ENCODE data around the gene RNU6-1. TPM values are rescaled to one million over a fixed set of nuclear protein-coding genes. Genes with fewer than 3 reads are reported as not detected.

RNU6-1 gene
- polyA plus RNA-seq, 2 donors = not detected

DNA sequence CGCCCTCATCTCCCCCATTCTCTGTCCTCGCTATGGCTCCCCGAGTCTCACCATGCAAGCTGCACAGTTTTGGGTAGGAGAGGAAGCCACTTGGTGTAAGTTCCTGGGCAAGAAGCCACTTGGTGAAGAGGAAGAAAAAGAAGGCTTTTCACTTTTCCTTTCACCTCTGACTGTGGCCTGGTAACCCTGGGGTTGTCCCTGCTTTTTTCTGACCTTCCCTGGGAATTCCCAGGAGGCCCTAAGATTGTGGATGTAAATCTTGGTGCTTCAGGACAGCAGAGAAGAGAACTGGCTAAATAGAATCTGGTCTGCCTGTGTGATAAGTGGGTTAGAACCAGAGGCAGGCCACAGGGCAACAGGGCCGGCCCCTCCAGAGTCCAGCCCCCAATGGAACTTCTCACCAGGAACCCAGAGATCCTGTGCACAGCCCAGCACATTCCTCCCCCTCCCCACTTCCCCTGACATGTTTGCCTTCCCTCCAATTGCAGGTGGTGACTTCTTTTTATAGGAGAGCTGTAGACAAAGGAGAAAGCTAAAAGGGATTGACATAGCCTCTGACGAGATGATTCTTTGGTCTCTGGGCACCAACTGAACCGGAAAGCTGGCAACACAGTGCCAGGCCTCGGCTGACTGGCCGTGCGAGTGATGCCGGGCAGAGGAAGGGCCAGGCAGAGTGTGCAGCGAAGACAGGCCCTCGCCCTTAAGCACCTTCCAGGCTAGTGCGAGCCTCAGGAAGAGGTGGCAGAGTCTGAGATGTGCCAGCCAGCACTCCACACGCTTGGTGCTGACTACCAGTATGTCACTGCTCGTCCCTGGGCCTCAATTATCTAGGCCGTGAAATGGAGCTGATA lies 34.0 kb downstream of the RNU6-1 start:
- Histone ChIP-seq H3K36me3 (ENCODE audit: control insufficient read depth in 2 of 2, insufficient read depth in 2 of 2, low read length in 1 of 2) (peaks cover 4 to 6% of the 10 kb centered on the region in 2 donors), H3K4me1 (ENCODE audit: control insufficient read depth in 2 of 2, insufficient read depth in 2 of 2, low read length in 1 of 2) (peaks cover 0 to 6% of the 10 kb centered on the region in 2 donors), H3K27ac (ENCODE audit: low read depth in 2 of 2, low read length in 1 of 2) (no peak overlapping the region), H3K4me3 (ENCODE audit: low read depth in 1 of 2, low read length in 2 of 2) (no peak overlapping the region), H3K9me3 (ENCODE audit: control insufficient read depth in 2 of 2, insufficient read depth in 1 of 2, low read depth in 1 of 2, low read length in 1 of 2) (no peaks in the 10 kb centered on the region), H3K27me3 (ENCODE audit: control insufficient read depth in 1 of 2, insufficient read depth in 2 of 2, low read length in 2 of 2) (no peaks in the 10 kb centered on the region)
- WGBS, 2 donors = 87 to 92% methylated on average over 16 of the region's 16 CpGs

DNA sequence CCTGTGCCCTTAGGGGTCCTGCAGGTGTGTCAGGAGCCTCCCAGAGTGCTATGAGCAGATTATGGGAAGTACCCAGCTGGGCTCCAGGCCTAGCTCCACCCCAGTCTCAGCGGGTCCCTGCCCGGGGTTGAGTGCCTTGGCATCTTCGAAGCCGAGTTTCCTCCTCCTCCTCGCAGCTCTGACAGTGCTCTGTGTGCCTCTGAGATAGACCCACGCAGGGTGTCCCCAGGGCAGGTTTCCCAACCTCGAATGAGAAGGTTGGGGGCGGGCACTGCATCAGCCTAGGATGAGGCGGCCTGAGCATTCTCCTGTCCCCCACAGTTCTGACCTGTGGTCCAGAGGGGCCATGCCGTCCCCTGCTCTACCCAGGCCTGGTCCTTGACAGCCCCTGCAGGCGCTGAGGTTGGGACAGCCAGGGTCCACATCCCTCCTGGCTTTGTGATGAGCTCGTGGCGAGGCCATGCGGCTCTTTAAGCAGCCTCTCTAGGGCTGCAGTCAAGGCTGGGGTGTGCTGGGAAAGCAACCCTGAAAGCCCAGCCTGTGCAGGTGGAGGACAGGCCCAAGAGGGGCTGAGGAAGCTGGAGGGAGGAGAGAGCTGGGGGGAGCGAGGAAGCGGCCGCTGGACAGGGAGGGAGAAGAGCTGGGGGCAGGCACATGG lies 34.7 kb downstream of the RNU6-1 start:
- Histone ChIP-seq H3K4me1 (ENCODE audit: control insufficient read depth in 2 of 2, insufficient read depth in 2 of 2, low read length in 1 of 2) (peaks cover 0 to 6% of the 10 kb centered on the region in 2 donors), H3K9me3 (ENCODE audit: control insufficient read depth in 2 of 2, insufficient read depth in 1 of 2, low read depth in 1 of 2, low read length in 1 of 2) (no peaks in the 10 kb centered on the region), H3K4me3 (ENCODE audit: low read depth in 1 of 2, low read length in 2 of 2) (no peak overlapping the region), H3K27ac (ENCODE audit: low read depth in 2 of 2, low read length in 1 of 2) (no peak overlapping the region), H3K36me3 (ENCODE audit: control insufficient read depth in 2 of 2, insufficient read depth in 2 of 2, low read length in 1 of 2) (peaks cover 4 to 6% of the 10 kb centered on the region in 2 donors), H3K27me3 (ENCODE audit: control insufficient read depth in 1 of 2, insufficient read depth in 2 of 2, low read length in 2 of 2) (no peaks in the 10 kb centered on the region)
- 83 to 91% methylated on average over 17 of the region's 17 CpGs for WGBS, 2 donors

DNA sequence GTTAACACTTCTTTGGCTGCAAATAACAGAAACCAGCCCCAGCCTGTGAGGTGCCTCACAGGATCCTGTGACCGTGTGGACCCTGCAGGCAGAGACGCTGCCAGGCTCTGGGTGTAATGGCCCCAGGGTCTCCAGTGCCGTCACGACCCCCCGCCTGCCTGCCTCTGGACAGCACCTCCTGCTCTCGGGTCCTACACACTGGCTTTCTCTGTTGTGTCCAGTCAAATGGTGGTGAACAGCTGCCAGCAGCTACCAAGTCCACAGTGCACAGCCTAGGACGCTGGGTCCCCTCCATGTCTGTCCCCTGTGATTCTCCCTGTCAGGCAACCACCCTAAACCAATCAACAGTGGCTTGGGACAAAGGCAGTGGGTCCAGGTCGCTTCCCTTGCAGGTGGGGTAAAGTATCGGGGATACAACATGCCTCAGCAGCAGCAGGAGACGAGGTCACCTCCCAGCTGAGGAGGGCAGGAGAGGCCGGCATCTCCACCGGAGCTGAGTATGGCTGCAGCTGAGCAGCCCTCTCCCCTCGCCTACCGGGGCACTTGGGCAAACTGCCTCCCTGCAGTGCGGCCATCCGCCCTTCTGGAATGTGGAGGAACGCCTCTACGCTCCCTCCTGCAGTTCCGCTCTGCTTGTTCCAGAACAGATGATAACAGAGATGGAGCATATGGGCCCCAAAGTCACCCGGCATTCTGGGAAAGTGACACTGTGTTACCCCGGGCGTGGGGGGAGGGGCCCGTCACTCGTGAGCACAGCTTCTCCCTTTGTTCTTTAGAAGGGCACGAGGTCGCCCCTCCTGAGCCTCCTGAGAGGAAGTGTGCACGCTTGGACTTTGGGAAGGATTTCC lies 35.6 kb downstream of the RNU6-1 start:
- no peaks in the 10 kb centered on the region for H3K27me3 ChIP-seq (ENCODE audit: control insufficient read depth in 1 of 2, insufficient read depth in 2 of 2, low read length in 2 of 2)
- peaks cover 0 to 6% of the 10 kb centered on the region in 2 donors for H3K4me1 ChIP-seq (ENCODE audit: control insufficient read depth in 2 of 2, insufficient read depth in 2 of 2, low read length in 1 of 2)
- H3K9me3 ChIP-seq (ENCODE audit: control insufficient read depth in 2 of 2, insufficient read depth in 1 of 2, low read depth in 1 of 2, low read length in 1 of 2) = no peaks in the 10 kb centered on the region
- H3K27ac ChIP-seq (ENCODE audit: low read depth in 2 of 2, low read length in 1 of 2) = no peak overlapping the region
- H3K4me3 ChIP-seq (ENCODE audit: low read depth in 1 of 2, low read length in 2 of 2) = no peak overlapping the region
- peaks cover 4 to 6% of the 10 kb centered on the region in 2 donors for H3K36me3 ChIP-seq (ENCODE audit: control insufficient read depth in 2 of 2, insufficient read depth in 2 of 2, low read length in 1 of 2)
- 86 to 87% methylated on average over 27 of the region's 27 CpGs for WGBS, 2 donors

DNA sequence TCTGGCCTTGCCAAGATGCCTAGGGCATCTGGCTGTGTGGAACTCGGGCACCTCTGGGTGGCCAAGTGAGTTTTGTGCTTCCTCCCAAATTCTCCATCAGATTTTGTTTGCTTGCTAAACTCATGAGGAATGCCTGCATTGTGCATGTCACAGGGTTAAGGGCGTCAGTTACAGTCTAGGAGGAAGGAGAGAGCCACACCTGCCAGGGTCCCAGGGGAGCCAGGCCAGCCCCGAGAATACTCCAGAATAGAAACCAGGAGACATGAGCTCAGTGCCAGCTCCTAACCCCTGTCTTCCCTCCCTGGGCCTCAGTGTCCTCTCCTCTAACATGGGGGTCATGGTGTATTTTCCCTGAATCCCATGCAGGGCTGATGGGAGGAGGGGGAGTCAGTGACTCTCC lies 36.5 kb downstream of the RNU6-1 start:
- Histone ChIP-seq H3K9me3 (ENCODE audit: control insufficient read depth in 2 of 2, insufficient read depth in 1 of 2, low read depth in 1 of 2, low read length in 1 of 2) (no peaks in the 10 kb centered on the region), H3K36me3 (ENCODE audit: control insufficient read depth in 2 of 2, insufficient read depth in 2 of 2, low read length in 1 of 2) (peaks cover 4 to 6% of the 10 kb centered on the region in 2 donors), H3K4me3 (ENCODE audit: low read depth in 1 of 2, low read length in 2 of 2) (no peak overlapping the region), H3K27me3 (ENCODE audit: control insufficient read depth in 1 of 2, insufficient read depth in 2 of 2, low read length in 2 of 2) (no peaks in the 10 kb centered on the region), H3K4me1 (ENCODE audit: control insufficient read depth in 2 of 2, insufficient read depth in 2 of 2, low read length in 1 of 2) (peaks cover 0 to 6% of the 10 kb centered on the region in 2 donors), H3K27ac (ENCODE audit: low read depth in 2 of 2, low read length in 1 of 2) (no peak overlapping the region)
- WGBS, 2 donors = 74 to 85% methylated on average over 3 of the region's 3 CpGs

DNA sequence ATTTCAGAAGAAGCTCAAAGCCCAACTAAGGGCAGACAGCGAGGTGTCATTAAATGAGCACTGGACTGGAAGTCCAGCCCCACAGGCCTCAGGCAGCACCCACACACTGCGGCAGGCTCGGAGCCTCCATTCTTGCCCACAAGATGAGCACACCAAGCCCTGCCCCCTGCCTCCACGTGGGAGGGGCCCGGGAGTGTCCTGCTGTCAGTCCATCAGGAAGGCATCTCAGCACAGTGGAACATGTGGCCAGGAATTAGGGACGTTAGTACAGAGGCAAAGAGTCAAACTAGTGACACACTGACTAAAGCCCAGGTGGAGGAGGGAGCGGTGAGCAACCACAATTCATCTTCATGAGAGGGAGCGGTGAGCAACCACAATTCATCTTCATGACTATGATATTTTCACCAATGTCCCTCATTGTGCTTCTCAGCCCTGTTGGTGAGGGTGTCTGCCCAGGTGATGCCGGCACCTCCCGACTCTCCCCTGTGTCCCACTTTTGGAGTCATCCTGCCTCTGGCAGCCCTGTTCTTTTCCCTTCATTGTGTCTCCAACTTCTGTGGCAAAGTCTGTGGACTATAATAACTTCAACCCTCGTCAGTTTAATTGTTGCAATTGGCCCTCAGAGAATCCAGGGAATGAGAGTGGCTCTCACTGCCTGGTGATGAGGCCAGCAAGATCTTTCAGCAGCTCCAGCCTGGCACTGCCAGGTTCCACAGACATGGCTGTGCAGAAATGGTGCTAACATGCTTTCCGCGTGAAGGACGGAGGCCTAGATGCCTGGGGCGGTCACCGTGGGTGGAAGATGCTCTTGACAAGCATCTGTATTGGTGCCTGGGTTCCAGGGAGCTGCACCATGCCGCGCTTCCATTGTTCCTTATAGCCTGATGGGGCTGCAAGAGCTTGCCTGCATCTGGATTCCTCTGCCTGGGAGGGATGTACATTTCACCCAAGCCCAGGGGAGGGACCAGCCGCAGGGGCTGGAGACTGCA lies 37.6 kb downstream of the RNU6-1 start:
- H3K27me3 ChIP-seq (ENCODE audit: control insufficient read depth in 1 of 2, insufficient read depth in 2 of 2, low read length in 2 of 2) = no peaks in the 10 kb centered on the region
- no peaks in the 10 kb centered on the region for H3K9me3 ChIP-seq (ENCODE audit: control insufficient read depth in 2 of 2, insufficient read depth in 1 of 2, low read depth in 1 of 2, low read length in 1 of 2)
- no peak overlapping the region for H3K4me3 ChIP-seq (ENCODE audit: low read depth in 1 of 2, low read length in 2 of 2)
- no peak overlapping the region for H3K27ac ChIP-seq (ENCODE audit: low read depth in 2 of 2, low read length in 1 of 2)
- H3K36me3 ChIP-seq (ENCODE audit: control insufficient read depth in 2 of 2, insufficient read depth in 2 of 2, low read length in 1 of 2) = peaks cover 3 to 6% of the 10 kb centered on the region in 2 donors
- WGBS, 2 donors = 85 to 86% methylated on average over 19 of the region's 19 CpGs
- H3K4me1 ChIP-seq (ENCODE audit: control insufficient read depth in 2 of 2, insufficient read depth in 2 of 2, low read length in 1 of 2) = peaks cover 0 to 6% of the 10 kb centered on the region in 2 donors

DNA sequence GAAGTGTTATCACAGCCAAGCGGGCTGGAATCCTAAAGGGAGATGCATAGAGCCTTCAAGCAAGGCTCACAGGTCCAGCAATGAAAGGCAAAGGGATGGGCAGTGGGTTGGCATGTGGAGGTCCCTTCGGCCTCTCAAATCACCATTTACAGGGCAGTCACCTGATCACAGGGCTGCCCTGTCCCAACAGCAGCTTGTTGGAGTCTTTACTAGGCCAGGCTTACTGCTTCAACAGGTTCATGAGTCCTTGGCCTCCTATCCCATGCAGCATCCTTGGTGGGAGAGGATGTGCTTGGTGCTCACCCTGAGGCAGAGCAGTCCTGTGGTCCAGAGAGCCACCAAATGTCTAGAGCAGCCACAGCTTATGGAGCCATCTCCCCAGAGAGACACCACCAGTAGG lies 38.7 kb downstream of the RNU6-1 start:
- Histone ChIP-seq H3K27me3 (ENCODE audit: control insufficient read depth in 1 of 2, insufficient read depth in 2 of 2, low read length in 2 of 2) (no peaks in the 10 kb centered on the region), H3K4me3 (ENCODE audit: low read depth in 1 of 2, low read length in 2 of 2) (no peak overlapping the region), H3K27ac (ENCODE audit: low read depth in 2 of 2, low read length in 1 of 2) (no peak overlapping the region), H3K9me3 (ENCODE audit: control insufficient read depth in 2 of 2, insufficient read depth in 1 of 2, low read depth in 1 of 2, low read length in 1 of 2) (no peaks in the 10 kb centered on the region), H3K4me1 (ENCODE audit: control insufficient read depth in 2 of 2, insufficient read depth in 2 of 2, low read length in 1 of 2) (peaks cover 0 to 6% of the 10 kb centered on the region in 2 donors), H3K36me3 (ENCODE audit: control insufficient read depth in 2 of 2, insufficient read depth in 2 of 2, low read length in 1 of 2) (peaks cover 0 to 4% of the 10 kb centered on the region in 2 donors)
- 95% methylated on average over 2 of the region's 2 CpGs for WGBS, 2 donors

DNA sequence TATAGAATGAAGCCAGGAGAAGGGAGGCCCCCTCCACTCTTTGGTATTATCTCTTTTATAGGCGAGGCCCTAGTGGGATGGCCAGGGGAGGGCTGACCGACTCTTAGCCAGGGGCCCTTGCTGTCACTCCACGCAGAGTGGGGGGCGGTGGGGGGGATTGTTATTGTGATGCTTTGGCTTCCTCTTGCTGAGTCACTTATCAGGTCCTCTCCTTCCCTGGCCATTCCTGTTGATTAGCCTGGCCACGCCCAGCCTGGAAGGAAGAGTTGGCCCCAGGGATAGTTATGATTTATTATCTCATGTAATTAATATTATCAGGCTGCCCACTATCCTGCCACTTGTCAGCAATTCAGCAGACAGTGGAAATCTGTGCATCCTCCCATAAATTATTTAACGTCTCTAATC lies 40.0 kb downstream of the RNU6-1 start:
- no peaks in the 10 kb centered on the region for H3K9me3 ChIP-seq (ENCODE audit: control insufficient read depth in 2 of 2, insufficient read depth in 1 of 2, low read depth in 1 of 2, low read length in 1 of 2)
- H3K4me3 ChIP-seq (ENCODE audit: low read depth in 1 of 2, low read length in 2 of 2) = no peak overlapping the region
- H3K4me1 ChIP-seq (ENCODE audit: control insufficient read depth in 2 of 2, insufficient read depth in 2 of 2, low read length in 1 of 2) = peaks cover 0 to 6% of the 10 kb centered on the region in 2 donors
- H3K27ac ChIP-seq (ENCODE audit: low read depth in 2 of 2, low read length in 1 of 2) = no peak overlapping the region
- WGBS, 2 donors = 73 to 80% methylated on average over 6 of the region's 6 CpGs
- H3K36me3 ChIP-seq (ENCODE audit: control insufficient read depth in 2 of 2, insufficient read depth in 2 of 2, low read length in 1 of 2) = peaks cover 0 to 2% of the 10 kb centered on the region in 2 donors
- H3K27me3 ChIP-seq (ENCODE audit: control insufficient read depth in 1 of 2, insufficient read depth in 2 of 2, low read length in 2 of 2) = no peaks in the 10 kb centered on the region

DNA sequence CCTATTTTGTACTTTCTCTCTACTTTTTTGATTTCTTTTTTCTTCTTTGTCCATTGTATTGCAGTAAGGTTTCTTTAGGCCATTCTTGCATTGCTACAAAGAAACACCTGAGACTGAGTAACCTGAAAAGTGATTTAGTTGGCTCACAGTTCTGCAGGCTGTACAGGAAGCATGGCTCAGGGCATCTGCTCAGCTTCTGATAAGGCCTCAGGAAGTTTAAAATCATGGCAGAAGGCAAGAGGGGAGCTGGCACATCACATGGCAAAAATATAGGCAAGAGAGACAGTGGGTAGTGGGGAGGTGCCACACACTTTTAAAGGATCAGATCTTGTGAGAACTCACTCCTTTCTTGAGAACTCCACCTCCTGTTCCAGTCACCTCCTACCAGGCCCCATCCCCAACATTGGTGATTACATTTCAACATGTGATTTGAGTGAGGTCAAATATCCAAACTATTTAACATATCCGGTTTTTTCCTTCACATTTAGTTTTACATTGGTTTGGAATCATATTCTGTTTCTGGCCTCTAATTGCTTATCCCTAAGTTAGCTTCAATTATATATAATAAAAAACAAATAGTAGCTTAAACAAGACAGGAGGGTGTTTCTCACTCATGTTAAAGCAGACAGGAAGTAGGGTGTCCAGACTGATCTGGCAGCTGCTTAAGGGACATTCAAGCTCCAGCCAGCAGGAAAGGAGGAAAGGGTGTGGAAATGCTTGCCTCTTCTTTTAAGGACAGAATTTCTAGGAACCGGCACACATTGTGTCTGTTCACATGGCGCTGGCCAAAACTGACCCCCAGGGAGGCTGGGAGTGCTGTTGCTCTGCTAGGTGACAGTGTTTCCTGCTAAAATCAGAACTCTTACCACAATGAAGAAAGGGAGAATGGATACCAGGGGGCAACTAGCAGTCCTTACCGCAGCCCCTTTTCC lies 43.4 kb downstream of the RNU6-1 start:
- Histone ChIP-seq H3K4me1 (ENCODE audit: control insufficient read depth in 2 of 2, insufficient read depth in 2 of 2, low read length in 1 of 2) (no peaks in the 10 kb centered on the region), H3K9me3 (ENCODE audit: control insufficient read depth in 2 of 2, insufficient read depth in 1 of 2, low read depth in 1 of 2, low read length in 1 of 2) (no peaks in the 10 kb centered on the region), H3K27ac (ENCODE audit: low read depth in 2 of 2, low read length in 1 of 2) (no peak overlapping the region), H3K36me3 (ENCODE audit: control insufficient read depth in 2 of 2, insufficient read depth in 2 of 2, low read length in 1 of 2) (no peaks in the 10 kb centered on the region), H3K4me3 (ENCODE audit: low read depth in 1 of 2, low read length in 2 of 2) (no peak overlapping the region), H3K27me3 (ENCODE audit: control insufficient read depth in 1 of 2, insufficient read depth in 2 of 2, low read length in 2 of 2) (no peaks in the 10 kb centered on the region)
- 81 to 82% methylated on average over 4 of the region's 4 CpGs for WGBS, 2 donors

Data from esophagus (tissue), 2 donors.